OCI-LY7 (cell line): ENCODE data around the gene TCAIM. TPM values are rescaled to one million over a fixed set of nuclear protein-coding genes. Genes with fewer than 3 reads are reported as not detected.
"Not testable (repeated sequence)": the region's sequence is repeated elsewhere in the genome, so short reads cannot be mapped to it uniquely, and the experiment has no call there.

ENCODE experiments used
- BruUV-seq: library from RNA; stranded (reverse); fragments of 400-500 nt; replicated peaks from 2 replicates; lab custom pipeline; 2021; lab: Mats Ljungman, UMichigan
- CTCF ChIA-PET: fragments of 300-600 bp; sonication (Branson Sonifier 250); formaldehyde crosslinking; loops from one replicate; lab custom pipeline; 2022; ENCODE audit warnings: antibody characterized with exemption; ENCODE audit not compliant: unreplicated experiment; lab: Charles Lee
- POLR2A ChIA-PET: fragments of 300-600 bp; sonication (Branson Sonifier 250); formaldehyde crosslinking; loops from one replicate; lab custom pipeline; 2022; ENCODE audit warnings: antibody characterized with exemption; lab: Charles Lee
- DNase-seq: peaks from one replicate; pipeline ENCODE4 v3.0.0-alpha.2; 2015; ENCODE audit warnings: low spot score
- H2AFZ ChIP-seq: fragments of 200-600 bp; sonication (generic), shearing (Covaris generic); 2 replicates; pipeline ENCODE4 v1.6.1; 2014; ENCODE audit warnings: mild to moderate bottlenecking, antibody characterized with exemption, low read length, moderate library complexity
- H3K27ac ChIP-seq: fragments of 200-600 bp; sonication (generic); 2 replicates; pipeline ENCODE4 v1.5.1; 2014; ENCODE audit warnings: mixed run types, low read depth, mild to moderate bottlenecking, moderate library complexity, low read length, inconsistent platforms; ENCODE audit not compliant: poor library complexity, severe bottlenecking
- H3K36me3 ChIP-seq: fragments of 200-600 bp; sonication (generic); 2 replicates; pipeline ENCODE4 v1.6.1; 2014; ENCODE audit warnings: mild to moderate bottlenecking, antibody characterized with exemption, low read length, moderate library complexity, mixed read lengths; ENCODE audit not compliant: insufficient read depth
- H3K4me1 ChIP-seq: fragments of 200-600 bp; sonication (generic); 2 replicates; pipeline ENCODE4 v1.5.1; 2014; ENCODE audit warnings: mild to moderate bottlenecking, low read length; ENCODE audit not compliant: insufficient read depth, poor library complexity, severe bottlenecking
- H3K4me2 ChIP-seq: fragments of 200-600 bp; sonication (generic); 2 replicates; pipeline ENCODE4 v1.6.1; 2014; ENCODE audit warnings: mild to moderate bottlenecking, low read length
- H3K4me3 ChIP-seq: fragments of 200-600 bp; sonication (generic); 2 replicates; pipeline ENCODE4 v1.5.1; 2014; ENCODE audit warnings: mild to moderate bottlenecking, low read depth, low read length; ENCODE audit not compliant: poor library complexity, severe bottlenecking
- H3K79me2 ChIP-seq: fragments of 200-600 bp; sonication (generic); 2 replicates; pipeline ENCODE4 v1.6.1; 2016; ENCODE audit warnings: low read depth, mild to moderate bottlenecking, low read length, moderate library complexity, mixed read lengths; ENCODE audit not compliant: insufficient read depth
- H3K9me2 ChIP-seq: fragments of 200-600 bp; sonication (generic); 2 replicates; pipeline ENCODE4 v1.6.1; 2016; ENCODE audit warnings: mild to moderate bottlenecking, low read length, mixed read lengths; ENCODE audit not compliant: insufficient read depth
- H3K9me3 ChIP-seq: fragments of 200-600 bp; sonication (generic); 2 replicates; pipeline ENCODE4 v1.6.1; 2014; ENCODE audit warnings: mild to moderate bottlenecking, mixed run types, low read length, mixed read lengths
- H4K20me1 ChIP-seq: fragments of 200-600 bp; sonication (generic); 2 replicates; pipeline ENCODE4 v1.6.1; 2014; ENCODE audit warnings: mild to moderate bottlenecking, antibody characterized with exemption, low read length, moderate library complexity, mixed read lengths; ENCODE audit not compliant: insufficient read depth
- CTCF ChIP-seq: fragments of 200-600 bp; sonication (generic); conservative IDR thresholded peaks from 2 replicates; pipeline ENCODE4 v1.5.1; 2014; ENCODE audit warnings: mild to moderate bottlenecking, antibody characterized with exemption, low read length, moderate library complexity, mixed read lengths
- EZH2phosphoT487 ChIP-seq: fragments of 200-600 bp; sonication (generic); IDR thresholded peaks from 2 replicates; pipeline ENCODE4 v1.6.1; 2018; ENCODE audit warnings: low read depth, borderline replicate concordance, mild to moderate bottlenecking, mixed run types, antibody characterized with exemption, low read length, moderate library complexity, mixed read lengths
- intact Hi-C: fragments of 100-400 bp; cut with micrococcal nuclease; formaldehyde crosslinking; loops from one replicate; pipeline ENCODE4 v1.10.0; 2022; ENCODE audit not compliant: unreplicated experiment
- total RNA-seq, 2 experiments: library from RNA; depleted of rRNA in 1 of 2; stranded (reverse); fragments of >200 nt in 1 of 2; shearing (Covaris generic) in 1 of 2; gene quantifications; 2 replicates each; pipeline ENCODE4 v1.2.3, GENCODE V29; 2014 to 2022

TCAIM gene
- total RNA-seq, 2 experiments from 2014 or later, result 15.2 to 24.0 TPM

GRCh38 chr3:44342176-44342790 lies 3.7 kb downstream of the TCAIM start:
- Histone ChIP-seq H3K79me2 (peaks cover 31% of the 10 kb centered on the region), H3K36me3 (peaks cover 8% of the 10 kb centered on the region; the same call in 1 of the 2 replicates), H3K9me3 (no peaks in the 10 kb centered on the region), H3K4me2 (no peak overlapping the region), H3K4me3 (no peak overlapping the region), H4K20me1 (no peaks in the 10 kb centered on the region), H3K4me1 (peaks cover 21% of the 10 kb centered on the region), H3K9me2 (no peaks in the 10 kb centered on the region), H3K27ac (no peak overlapping the region), H2AFZ (no peak overlapping the region)
- CTCF ChIA-PET, result no interaction called here
- BruUV-seq, result no TSS peak
- POLR2A ChIA-PET, result interaction anchor here (0.6 to 0.8 kb wide), 4 partner anchors 10 to 670 kb away, joined by 3 to 4 read pairs (median 3); no protein-coding TSS in a partner anchor
- DNase-seq, result no peak
- TF ChIP-seq CTCF (no peak), EZH2phosphoT487 (no peak)
- intact Hi-C loops, result no loop called here

GRCh38 chr3:44343421-44343820 lies 4.9 kb downstream of the TCAIM start:
- peaks cover 31% of the 10 kb centered on the region for H3K79me2 ChIP-seq
- ChIA-PET POLR2A (no interaction called here), CTCF (no interaction called here)
- no TSS peak for BruUV-seq
- no peaks in the 10 kb centered on the region for H4K20me1 ChIP-seq
- H3K36me3 ChIP-seq, result peaks cover 8% of the 10 kb centered on the region; the same call in 1 of the 2 replicates
- H3K27ac ChIP-seq, result no peak overlapping the region
- H3K4me3 ChIP-seq, result no peak overlapping the region
- no peaks in the 10 kb centered on the region for H3K9me3 ChIP-seq
- peaks cover 16% of the 10 kb centered on the region for H3K4me1 ChIP-seq
- H2AFZ ChIP-seq, result no peak overlapping the region
- no peaks in the 10 kb centered on the region for H3K9me2 ChIP-seq
- no peak for TF ChIP-seq CTCF
- TF ChIP-seq EZH2phosphoT487, result no peak
- no peak for DNase-seq
- intact Hi-C loops, result no loop called here
- H3K4me2 ChIP-seq, result no peak overlapping the region

GRCh38 chr3:44346590-44346989 lies 8.0 kb downstream of the TCAIM start:
- DNase-seq, intact Hi-C loops, H3K4me1 ChIP-seq, H3K4me2 ChIP-seq, CTCF ChIA-PET, H3K4me3 ChIP-seq, H3K36me3 ChIP-seq, H3K9me3 ChIP-seq, H3K9me2 ChIP-seq, BruUV-seq, POLR2A ChIA-PET, H3K79me2 ChIP-seq, H3K27ac ChIP-seq, H2AFZ ChIP-seq, H4K20me1 ChIP-seq: not testable (repeated sequence)
